Esophagus squamous epithelium (tissue), 4 donors: Measurements from ENCODE around the gene RASL11B.

Source experiments
- POLR2A ChIP-seq, 4 donors: fragments of 450-650 bp; IDR thresholded peaks; one replicate each; pipeline ENCODE4 v1.6.1; 2017; ENCODE audit warnings: antibody characterized with exemption in 4 of 4, mild to moderate bottlenecking in 4 of 4, moderate library complexity in 3 of 4
- TF ChIP-seq, protein P1 (sequence below), 6 experiments: fragments of 450-650 bp in 4 of 6; fragments of 200-600 bp in 2 of 6; sonication (generic) in 2 of 6; IDR thresholded peaks; one replicate each; pipeline ENCODE4 v1.5.1; 2016 to 2019; ENCODE audit warnings: antibody characterized with exemption in 6 of 6, mild to moderate bottlenecking in 4 of 6, moderate library complexity in 4 of 6

DNA sequence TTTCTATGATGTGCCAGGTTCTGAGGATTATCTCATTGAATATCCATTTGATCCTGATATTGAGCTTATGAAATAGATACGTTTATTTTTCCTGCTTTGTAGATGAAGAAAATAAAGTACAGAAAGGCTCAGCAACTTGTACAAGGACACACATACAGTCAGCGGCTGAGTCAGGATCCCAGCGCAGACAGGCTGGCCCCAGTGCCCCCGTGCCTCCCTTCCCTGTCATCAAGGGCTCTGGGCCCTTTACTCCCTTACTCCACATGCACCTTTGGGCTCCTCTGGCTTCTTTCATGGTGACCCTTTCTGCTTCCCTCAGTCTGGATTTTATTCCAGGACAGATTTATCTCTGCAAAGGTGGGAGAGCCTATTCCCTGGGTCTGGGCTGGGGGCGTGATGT lies 12.8 kb downstream of the RASL11B start:
- TF ChIP-seq, protein P1, sequence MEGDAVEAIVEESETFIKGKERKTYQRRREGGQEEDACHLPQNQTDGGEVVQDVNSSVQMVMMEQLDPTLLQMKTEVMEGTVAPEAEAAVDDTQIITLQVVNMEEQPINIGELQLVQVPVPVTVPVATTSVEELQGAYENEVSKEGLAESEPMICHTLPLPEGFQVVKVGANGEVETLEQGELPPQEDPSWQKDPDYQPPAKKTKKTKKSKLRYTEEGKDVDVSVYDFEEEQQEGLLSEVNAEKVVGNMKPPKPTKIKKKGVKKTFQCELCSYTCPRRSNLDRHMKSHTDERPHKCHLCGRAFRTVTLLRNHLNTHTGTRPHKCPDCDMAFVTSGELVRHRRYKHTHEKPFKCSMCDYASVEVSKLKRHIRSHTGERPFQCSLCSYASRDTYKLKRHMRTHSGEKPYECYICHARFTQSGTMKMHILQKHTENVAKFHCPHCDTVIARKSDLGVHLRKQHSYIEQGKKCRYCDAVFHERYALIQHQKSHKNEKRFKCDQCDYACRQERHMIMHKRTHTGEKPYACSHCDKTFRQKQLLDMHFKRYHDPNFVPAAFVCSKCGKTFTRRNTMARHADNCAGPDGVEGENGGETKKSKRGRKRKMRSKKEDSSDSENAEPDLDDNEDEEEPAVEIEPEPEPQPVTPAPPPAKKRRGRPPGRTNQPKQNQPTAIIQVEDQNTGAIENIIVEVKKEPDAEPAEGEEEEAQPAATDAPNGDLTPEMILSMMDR (IDR thresholded peaks at IDR 0.05): no peak
- TF ChIP-seq POLR2A (IDR thresholded peaks at IDR 0.05): no peak
